ENCODE results near the gene INPP5A. TPM values are rescaled to one million over a fixed set of nuclear protein-coding genes. Genes with fewer than 3 reads are reported as not detected.

The INPP5A gene
- total and polyA plus RNA-seq, 9 of the 15 experiments (the other 6 are each of a cell fraction or from before 2014, with no cell fraction given): 0.66 to 11.6 (median 7.7) TPM

- DNase-seq (ENCODE audit: extremely low read depth in 1 of 4, low spot score in 3 of 4) (no peak), ATAC-seq (peak; percentile 41), FAIRE-seq (no peak)
- H3K27me3 ChIP-seq (ENCODE audit: control insufficient read depth in 2 of 2, insufficient read depth in 2 of 2, low read length in 2 of 2): peaks cover 4 to 16% of the 10 kb centered on the region in 2 experiments; a peak in 3 of 5 replicates
- no peaks in the 10 kb centered on the region for H3K9me3 ChIP-seq (replicated peaks; ENCODE audit: control insufficient read depth, insufficient read depth, low read depth, low read length)
- CTCF ChIA-PET (ENCODE audit: low intra/inter-chr PET ratio): no interaction called here
- H3K79me2 ChIP-seq (ENCODE audit: control insufficient read depth, insufficient read depth, low read length): peaks cover 12% of the 10 kb centered on the region
- POLR2A ChIA-PET: interaction anchor here (1.4 kb wide), 1 partner anchor 15 kb away, joined by 3 read pairs; no protein-coding TSS in a partner anchor
- H3K36me3 ChIP-seq (ENCODE audit: control insufficient read depth, insufficient read depth, low read length): no peaks in the 10 kb centered on the region
- BruUV-seq (replicated peaks): TSS peak; percentile 83
- peaks cover 11 to 29% of the 10 kb centered on the region in 2 experiments; a peak in 3 of 5 replicates for H3K4me1 ChIP-seq (replicated peaks in 1 of 2; ENCODE audit: control insufficient read depth in 2 of 2, insufficient read depth in 2 of 2, low read length in 2 of 2)
- no peaks in the 10 kb centered on the region for H3K9me1 ChIP-seq (ENCODE audit: control insufficient read depth, insufficient read depth, low read length)
- H3K4me2 ChIP-seq (ENCODE audit: insufficient read depth, low read length): peak overlapping the region; percentile 74
- H4K20me1 ChIP-seq (replicated peaks; ENCODE audit: control insufficient read depth, insufficient read depth, low read length): no peaks in the 10 kb centered on the region
- peak overlapping the region; percentile 51 to 86 for H3K9ac ChIP-seq (ENCODE audit: insufficient read depth in 1 of 2, low read depth in 2 of 2, low read length in 2 of 2)
- H3K27ac ChIP-seq (ENCODE audit: extremely low read depth, low read depth, low read length): peak overlapping the region; percentile 63; the same call in 1 of the 3 replicates
- in situ Hi-C loops (cut with MboI): no loop called here
- intact Hi-C loops (cut with micrococcal nuclease): loop anchor here (10.0 kb wide), 1 partner anchor 98 kb away; no protein-coding TSS in a partner anchor
- H2AFZ ChIP-seq (ENCODE audit: low read depth, low read length): peak overlapping the region; percentile 81
- TF ChIP-seq HNRNPL (IDR thresholded peaks at IDR 0.05; ENCODE audit: low read depth, low read length): no peak
- no peak for TF ChIP-seq XRCC3 (IDR thresholded peaks at IDR 0.05)
- TF ChIP-seq ZNF232 (CRISPR knock-in tag; IDR thresholded peaks at IDR 0.05): 0 out of 2 replicates have a peak, but pooled peaks have one; percentile 7
- TF ChIP-seq DMBX1 (CRISPR knock-in tag; IDR thresholded peaks at IDR 0.05; ENCODE audit: borderline replicate concordance): no peak
- TF ChIP-seq CBFA2T2 (conservative IDR thresholded peaks at IDR 0.05): no peak
- no peak for TF ChIP-seq SMARCE1 (IDR thresholded peaks at IDR 0.05)
- H3K4me3 ChIP-seq: peak overlapping the region; percentile 54
- WGBS (ENCODE audit: insufficient coverage, low coverage, missing lambda C conversion rate): 25% methylated on average over 10 of the region's 21 CpGs
Observed at GRCh38 chr10:132536241-132536876, 1.2 kb upstream of the INPP5A start.

All from K562 (cell line).